ENCODE data around the gene SS18L1.

The SS18L1 gene

GRCh38 chr20:62160876-62161275 lies 17.3 kb downstream of the SS18L1 start:
- H2AK5ac ChIP-seq (ENCODE audit: low read length, severe bottlenecking) = no peak overlapping the region
- no peak overlapping the region for H3K4ac ChIP-seq (ENCODE audit: low read depth in 1 of 2, low read length in 2 of 2)
- H3K79me1 ChIP-seq (replicated peaks; ENCODE audit: low read length, poor library complexity, severe bottlenecking) = peaks cover 46% of the 10 kb centered on the region
- peaks cover 46 to 84% of the 10 kb centered on the region in 2 experiments for H3K36me3 ChIP-seq (ENCODE audit: control insufficient read depth in 1 of 2, insufficient read depth in 2 of 2, low read depth in 1 of 2, low read length in 2 of 2)
- H4K8ac ChIP-seq (ENCODE audit: low read length) = no peak overlapping the region
- no peak overlapping the region for H3K18ac ChIP-seq (ENCODE audit: low read depth in 1 of 2, low read length in 2 of 2)
- DNase-seq = no peak
- H3K9me3 ChIP-seq (ENCODE audit: control insufficient read depth, low read length) = no peaks in the 10 kb centered on the region
- H3K9ac ChIP-seq (ENCODE audit: low read length) = no peak overlapping the region
- no peak overlapping the region for H3K14ac ChIP-seq (ENCODE audit: low read length in 2 of 2)
- no peak overlapping the region for H2BK15ac ChIP-seq (ENCODE audit: low read depth, poor library complexity, severe bottlenecking)
- peaks cover 39% of the 10 kb centered on the region for H3K4me1 ChIP-seq (ENCODE audit: control insufficient read depth, insufficient read depth, low read depth, low read length)
- H2BK120ac ChIP-seq (ENCODE audit: low read depth, low read length) = no peak overlapping the region
- no peak overlapping the region for H2BK12ac ChIP-seq (ENCODE audit: low read length in 2 of 2)
- no peak overlapping the region for H2AFZ ChIP-seq (ENCODE audit: low read depth, low read length)
- no peaks in the 10 kb centered on the region for H3K27me3 ChIP-seq (ENCODE audit: control insufficient read depth in 1 of 2, insufficient read depth in 1 of 2, low read length in 2 of 2)
- H3K4me3 ChIP-seq (ENCODE audit: insufficient read depth in 1 of 2, low read depth in 1 of 2, low read length in 2 of 2) = no peak overlapping the region
- H3K23ac ChIP-seq (ENCODE audit: low read length in 2 of 2) = no peak overlapping the region
- no peak overlapping the region for H2BK5ac ChIP-seq (ENCODE audit: low read depth, low read length, poor library complexity, severe bottlenecking)
- no peak overlapping the region for H3K27ac ChIP-seq (ENCODE audit: low read length, poor library complexity, severe bottlenecking)
- WGBS = 97% methylated on average over 17 of the region's 17 CpGs
- H4K91ac ChIP-seq (ENCODE audit: low read length) = no peak overlapping the region
- H3K4me2 ChIP-seq (ENCODE audit: low read length, poor library complexity, severe bottlenecking) = no peak overlapping the region

- H3K23ac ChIP-seq (ENCODE audit: low read length in 2 of 2) = no peak overlapping the region
- H2BK15ac ChIP-seq (ENCODE audit: low read depth, poor library complexity, severe bottlenecking) = no peak overlapping the region
- H3K27me3 ChIP-seq (ENCODE audit: control insufficient read depth in 1 of 2, insufficient read depth in 1 of 2, low read length in 2 of 2) = no peaks in the 10 kb centered on the region
- no peak overlapping the region for H3K4ac ChIP-seq (ENCODE audit: low read depth in 1 of 2, low read length in 2 of 2)
- H3K4me3 ChIP-seq (ENCODE audit: insufficient read depth in 1 of 2, low read depth in 1 of 2, low read length in 2 of 2) = no peak overlapping the region
- DNase-seq = no peak
- no peak overlapping the region for H4K8ac ChIP-seq (ENCODE audit: low read length)
- H3K4me1 ChIP-seq (ENCODE audit: control insufficient read depth, insufficient read depth, low read depth, low read length) = peaks cover 35% of the 10 kb centered on the region
- H3K36me3 ChIP-seq (ENCODE audit: control insufficient read depth in 1 of 2, insufficient read depth in 2 of 2, low read depth in 1 of 2, low read length in 2 of 2) = peaks cover 50 to 84% of the 10 kb centered on the region in 2 experiments
- H3K14ac ChIP-seq (ENCODE audit: low read length in 2 of 2) = no peak overlapping the region
- no peak overlapping the region for H2BK12ac ChIP-seq (ENCODE audit: low read length in 2 of 2)
- no peak overlapping the region for H3K9ac ChIP-seq (ENCODE audit: low read length)
- H3K18ac ChIP-seq (ENCODE audit: low read depth in 1 of 2, low read length in 2 of 2) = no peak overlapping the region
- no peak overlapping the region for H3K4me2 ChIP-seq (ENCODE audit: low read length, poor library complexity, severe bottlenecking)
- no peak overlapping the region for H2BK5ac ChIP-seq (ENCODE audit: low read depth, low read length, poor library complexity, severe bottlenecking)
- H2AFZ ChIP-seq (ENCODE audit: low read depth, low read length) = no peak overlapping the region
- H2AK5ac ChIP-seq (ENCODE audit: low read length, severe bottlenecking) = peak overlapping the region; percentile 24
- H3K79me1 ChIP-seq (replicated peaks; ENCODE audit: low read length, poor library complexity, severe bottlenecking) = peaks cover 45% of the 10 kb centered on the region
- no peak overlapping the region for H3K27ac ChIP-seq (ENCODE audit: low read length, poor library complexity, severe bottlenecking)
- H4K91ac ChIP-seq (ENCODE audit: low read length) = no peak overlapping the region
- 94% methylated on average over 17 of the region's 17 CpGs for WGBS
- H2BK120ac ChIP-seq (ENCODE audit: low read depth, low read length) = no peak overlapping the region
- H3K9me3 ChIP-seq (ENCODE audit: control insufficient read depth, low read length) = no peaks in the 10 kb centered on the region
These were observed 17.8 kb downstream of the SS18L1 start for GRCh38 chr20:62161347-62161746.

- no peak overlapping the region for H4K8ac ChIP-seq (ENCODE audit: low read length)
- H3K4me2 ChIP-seq (ENCODE audit: low read length, poor library complexity, severe bottlenecking) = no peak overlapping the region
- H2BK15ac ChIP-seq (ENCODE audit: low read depth, poor library complexity, severe bottlenecking) = no peak overlapping the region
- H2AK5ac ChIP-seq (ENCODE audit: low read length, severe bottlenecking) = no peak overlapping the region
- H3K14ac ChIP-seq (ENCODE audit: low read length in 2 of 2) = no peak overlapping the region
- no peak for DNase-seq
- peaks cover 58 to 82% of the 10 kb centered on the region in 2 experiments for H3K36me3 ChIP-seq (ENCODE audit: control insufficient read depth in 1 of 2, insufficient read depth in 2 of 2, low read depth in 1 of 2, low read length in 2 of 2)
- H4K91ac ChIP-seq (ENCODE audit: low read length) = no peak overlapping the region
- peak overlapping the region in 1 of 2 experiments; percentile 10 for H3K4me3 ChIP-seq (ENCODE audit: insufficient read depth in 1 of 2, low read depth in 1 of 2, low read length in 2 of 2)
- H3K18ac ChIP-seq (ENCODE audit: low read depth in 1 of 2, low read length in 2 of 2) = no peak overlapping the region
- peaks cover 38% of the 10 kb centered on the region for H3K79me1 ChIP-seq (replicated peaks; ENCODE audit: low read length, poor library complexity, severe bottlenecking)
- H3K23ac ChIP-seq (ENCODE audit: low read length in 2 of 2) = no peak overlapping the region
- H3K4me1 ChIP-seq (ENCODE audit: control insufficient read depth, insufficient read depth, low read depth, low read length) = peaks cover 21% of the 10 kb centered on the region
- H2BK12ac ChIP-seq (ENCODE audit: low read length in 2 of 2) = no peak overlapping the region
- 97% methylated on average over 35 of the region's 38 CpGs for WGBS
- H2BK5ac ChIP-seq (ENCODE audit: low read depth, low read length, poor library complexity, severe bottlenecking) = no peak overlapping the region
- no peaks in the 10 kb centered on the region for H3K9me3 ChIP-seq (ENCODE audit: control insufficient read depth, low read length)
- H3K27me3 ChIP-seq (ENCODE audit: control insufficient read depth in 1 of 2, insufficient read depth in 1 of 2, low read length in 2 of 2) = no peaks in the 10 kb centered on the region
- no peak overlapping the region for H3K27ac ChIP-seq (ENCODE audit: low read length, poor library complexity, severe bottlenecking)
- H2BK120ac ChIP-seq (ENCODE audit: low read depth, low read length) = no peak overlapping the region
- H2AFZ ChIP-seq (ENCODE audit: low read depth, low read length) = no peak overlapping the region
- H3K4ac ChIP-seq (ENCODE audit: low read depth in 1 of 2, low read length in 2 of 2) = no peak overlapping the region
- H3K9ac ChIP-seq (ENCODE audit: low read length) = no peak overlapping the region
These were observed 19.4 kb downstream of the SS18L1 start for GRCh38 chr20:62162765-62163484.

GRCh38 chr20:62163485-62163865 lies 19.9 kb downstream of the SS18L1 start:
- over 99% methylated on average over 25 of the region's 25 CpGs for WGBS
- H4K91ac ChIP-seq (ENCODE audit: low read length) = no peak overlapping the region

More at GRCh38 chr20:62163485-62163865, 19.9 kb downstream of the SS18L1 start:
- no peak overlapping the region for H4K8ac ChIP-seq (ENCODE audit: low read length)
- H3K23ac ChIP-seq (ENCODE audit: low read length in 2 of 2) = no peak overlapping the region
- H3K4me3 ChIP-seq (ENCODE audit: insufficient read depth in 1 of 2, low read depth in 1 of 2, low read length in 2 of 2) = peak overlapping the region in 1 of 2 experiments; percentile 10
- H3K79me1 ChIP-seq (replicated peaks; ENCODE audit: low read length, poor library complexity, severe bottlenecking) = peaks cover 34% of the 10 kb centered on the region
- peaks cover 64 to 83% of the 10 kb centered on the region in 2 experiments for H3K36me3 ChIP-seq (ENCODE audit: control insufficient read depth in 1 of 2, insufficient read depth in 2 of 2, low read depth in 1 of 2, low read length in 2 of 2)
- no peak overlapping the region for H3K4ac ChIP-seq (ENCODE audit: low read depth in 1 of 2, low read length in 2 of 2)
- H2BK15ac ChIP-seq (ENCODE audit: low read depth, poor library complexity, severe bottlenecking) = no peak overlapping the region
- H3K27me3 ChIP-seq (ENCODE audit: control insufficient read depth in 1 of 2, insufficient read depth in 1 of 2, low read length in 2 of 2) = no peaks in the 10 kb centered on the region
- no peak overlapping the region for H2BK5ac ChIP-seq (ENCODE audit: low read depth, low read length, poor library complexity, severe bottlenecking)
- no peak overlapping the region for H3K27ac ChIP-seq (ENCODE audit: low read length, poor library complexity, severe bottlenecking)
- H3K4me2 ChIP-seq (ENCODE audit: low read length, poor library complexity, severe bottlenecking) = no peak overlapping the region
- peaks cover 21% of the 10 kb centered on the region for H3K4me1 ChIP-seq (ENCODE audit: control insufficient read depth, insufficient read depth, low read depth, low read length)
- H3K9ac ChIP-seq (ENCODE audit: low read length) = no peak overlapping the region
- H3K9me3 ChIP-seq (ENCODE audit: control insufficient read depth, low read length) = no peaks in the 10 kb centered on the region
- H2AK5ac ChIP-seq (ENCODE audit: low read length, severe bottlenecking) = no peak overlapping the region
- DNase-seq = no peak
- no peak overlapping the region for H2BK12ac ChIP-seq (ENCODE audit: low read length in 2 of 2)
- H3K14ac ChIP-seq (ENCODE audit: low read length in 2 of 2) = no peak overlapping the region
- H2AFZ ChIP-seq (ENCODE audit: low read depth, low read length) = no peak overlapping the region
- H3K18ac ChIP-seq (ENCODE audit: low read depth in 1 of 2, low read length in 2 of 2) = no peak overlapping the region
- H2BK120ac ChIP-seq (ENCODE audit: low read depth, low read length) = no peak overlapping the region

Measured in mesenchymal stem cell (in vitro differentiated cells and primary cell).